H1 (cell line): ENCODE measurements around the gene C2orf74.

Source experiments
- BRCA1 ChIP-seq: IDR thresholded peaks from 2 replicates; pipeline ENCODE4 v1.6.1; 2012; ENCODE audit warnings: low read depth, low read length, improper control_type of control experiment
- CEBPB ChIP-seq: IDR thresholded peaks from 2 replicates; pipeline ENCODE4 v1.6.1; 2012; ENCODE audit warnings: low read depth, low read length
- CREB1 ChIP-seq: IDR thresholded peaks from 2 replicates; pipeline ENCODE4 v1.6.1; 2012; ENCODE audit warnings: inconsistent platforms
- FOSL1 ChIP-seq: IDR thresholded peaks from 2 replicates; pipeline ENCODE4 v1.6.1; 2011; ENCODE audit warnings: mild to moderate bottlenecking, low read depth, low read length, moderate library complexity; ENCODE audit not compliant: insufficient read depth
- JUND ChIP-seq: IDR thresholded peaks from 2 replicates; pipeline ENCODE4 v1.6.1; 2011; ENCODE audit warnings: mild to moderate bottlenecking, improper control_type of control experiment, low read length
- POLR2A ChIP-seq, 2 experiments: IDR thresholded peaks; 1 replicate in 1 of 2; 2 replicates in 1 of 2; pipeline ENCODE4 v1.6.1; 2011; ENCODE audit warnings: low read depth in 2 of 2, low read length in 2 of 2, mild to moderate bottlenecking in 2 of 2; ENCODE audit errors: control extremely low read depth in 1 of 2
- SRF ChIP-seq: IDR thresholded peaks from 2 replicates; pipeline ENCODE4 v1.6.1; 2011; ENCODE audit warnings: mild to moderate bottlenecking, low read depth, low read length, moderate library complexity
- TAF1 ChIP-seq: IDR thresholded peaks from 2 replicates; pipeline ENCODE4 v1.6.1; 2011; ENCODE audit warnings: mild to moderate bottlenecking, low read depth, low read length
- YY1 ChIP-seq: IDR thresholded peaks from 2 replicates; pipeline ENCODE4 v1.6.1; 2011; ENCODE audit warnings: low read depth, mild to moderate bottlenecking, low read length
- TF ChIP-seq, protein P1 (sequence below), 3 experiments: IDR thresholded peaks; 1 replicate in 2 of 3; 2 replicates in 1 of 3; pipeline versions ENCODE4 v1.5.1 to v1.6.1; 2011; ENCODE audit warnings: low read length in 3 of 3, mild to moderate bottlenecking in 3 of 3, inconsistent platforms in 2 of 3, low read depth in 1 of 3, moderate library complexity in 1 of 3; ENCODE audit not compliant: insufficient read depth in 1 of 3; ENCODE audit errors: control extremely low read depth in 1 of 3
- TF ChIP-seq, protein P2 (sequence below): IDR thresholded peaks from 2 replicates; pipeline ENCODE4 v1.6.1; 2011; ENCODE audit warnings: low read length, improper control_type of control experiment
- TF ChIP-seq, protein P3 (sequence below): IDR thresholded peaks from 2 replicates; pipeline ENCODE4 v1.6.1; 2012; ENCODE audit warnings: inconsistent platforms

DNA sequence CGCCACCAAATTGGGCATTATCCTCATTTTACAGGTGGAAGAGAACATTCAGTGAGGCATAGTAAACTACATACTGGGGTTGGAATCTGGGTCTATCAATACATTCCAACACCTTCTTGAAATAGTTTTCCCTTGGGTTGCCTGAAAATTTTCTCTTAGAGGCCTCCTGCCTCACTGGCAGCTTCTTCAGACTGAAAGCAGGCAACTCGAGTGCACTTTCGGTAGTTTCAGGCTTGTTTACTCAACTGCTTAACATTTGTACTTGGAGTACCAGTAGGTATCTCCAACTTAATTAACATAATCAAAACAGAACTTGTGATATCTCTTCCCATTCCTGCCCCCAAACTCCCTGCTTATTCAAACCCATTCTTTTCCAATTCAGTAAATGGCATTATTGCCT is 36.2 kb upstream of the C2orf74 start:
- TF ChIP-seq, protein P1, sequence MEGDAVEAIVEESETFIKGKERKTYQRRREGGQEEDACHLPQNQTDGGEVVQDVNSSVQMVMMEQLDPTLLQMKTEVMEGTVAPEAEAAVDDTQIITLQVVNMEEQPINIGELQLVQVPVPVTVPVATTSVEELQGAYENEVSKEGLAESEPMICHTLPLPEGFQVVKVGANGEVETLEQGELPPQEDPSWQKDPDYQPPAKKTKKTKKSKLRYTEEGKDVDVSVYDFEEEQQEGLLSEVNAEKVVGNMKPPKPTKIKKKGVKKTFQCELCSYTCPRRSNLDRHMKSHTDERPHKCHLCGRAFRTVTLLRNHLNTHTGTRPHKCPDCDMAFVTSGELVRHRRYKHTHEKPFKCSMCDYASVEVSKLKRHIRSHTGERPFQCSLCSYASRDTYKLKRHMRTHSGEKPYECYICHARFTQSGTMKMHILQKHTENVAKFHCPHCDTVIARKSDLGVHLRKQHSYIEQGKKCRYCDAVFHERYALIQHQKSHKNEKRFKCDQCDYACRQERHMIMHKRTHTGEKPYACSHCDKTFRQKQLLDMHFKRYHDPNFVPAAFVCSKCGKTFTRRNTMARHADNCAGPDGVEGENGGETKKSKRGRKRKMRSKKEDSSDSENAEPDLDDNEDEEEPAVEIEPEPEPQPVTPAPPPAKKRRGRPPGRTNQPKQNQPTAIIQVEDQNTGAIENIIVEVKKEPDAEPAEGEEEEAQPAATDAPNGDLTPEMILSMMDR (IDR thresholded peaks at IDR 0.05; ENCODE audit: control extremely low read depth in 1 of 3, insufficient read depth in 1 of 3, low read depth in 1 of 3, low read length in 3 of 3): no peak
- TF ChIP-seq POLR2A (IDR thresholded peaks at IDR 0.05; ENCODE audit: control extremely low read depth in 1 of 2, low read depth in 2 of 2, low read length in 2 of 2) (no peak), YY1 (no peak), BRCA1 (no peak), TAF1 (no peak), JUND (no peak), FOSL1 (no peak), CEBPB (no peak), SRF (no peak), CREB1 (no peak)
- TF ChIP-seq, protein P2, sequence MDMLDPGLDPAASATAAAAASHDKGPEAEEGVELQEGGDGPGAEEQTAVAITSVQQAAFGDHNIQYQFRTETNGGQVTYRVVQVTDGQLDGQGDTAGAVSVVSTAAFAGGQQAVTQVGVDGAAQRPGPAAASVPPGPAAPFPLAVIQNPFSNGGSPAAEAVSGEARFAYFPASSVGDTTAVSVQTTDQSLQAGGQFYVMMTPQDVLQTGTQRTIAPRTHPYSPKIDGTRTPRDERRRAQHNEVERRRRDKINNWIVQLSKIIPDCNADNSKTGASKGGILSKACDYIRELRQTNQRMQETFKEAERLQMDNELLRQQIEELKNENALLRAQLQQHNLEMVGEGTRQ: no peak
- TF ChIP-seq, protein P3, sequence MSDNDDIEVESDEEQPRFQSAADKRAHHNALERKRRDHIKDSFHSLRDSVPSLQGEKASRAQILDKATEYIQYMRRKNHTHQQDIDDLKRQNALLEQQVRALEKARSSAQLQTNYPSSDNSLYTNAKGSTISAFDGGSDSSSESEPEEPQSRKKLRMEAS: no peak
